Smooth muscle cell (in vitro differentiated cells): ENCODE data around the gene GEMIN2. TPM values are rescaled to one million over a fixed set of nuclear protein-coding genes. Genes with fewer than 3 reads are reported as not detected.

Experiments used
- DNase-seq: peaks from one replicate; lab custom pipeline; 2025; ENCODE audit not compliant: unreplicated experiment; lab: John Stamatoyannopoulos, UW
- H2AFZ ChIP-seq: fragments of 200-600 bp; sonication (generic); 2 replicates; pipeline ENCODE4 v1.6.0; 2016; ENCODE audit warnings: antibody characterized with exemption, low read depth, mild to moderate bottlenecking
- H3F3A ChIP-seq: fragments of 200-600 bp; sonication (generic); 2 replicates; pipeline ENCODE4 v1.6.0; 2017; ENCODE audit warnings: antibody characterized with exemption, low read depth
- H3K27ac ChIP-seq: fragments of 200-600 bp; sonication (generic); 2 replicates; pipeline ENCODE4 v1.5.1; 2016; ENCODE audit warnings: low read depth, mild to moderate bottlenecking
- H3K27me3 ChIP-seq: fragments of 200-600 bp; sonication (generic); 2 replicates; pipeline ENCODE4 v1.6.1; 2016; ENCODE audit warnings: low read depth, mild to moderate bottlenecking
- H3K36me3 ChIP-seq: fragments of 200-600 bp; sonication (generic); 2 replicates; pipeline ENCODE4 v1.5.1; 2016; ENCODE audit warnings: low read depth
- H3K4me1 ChIP-seq: fragments of 200-600 bp; sonication (generic); 2 replicates; pipeline ENCODE4 v1.5.1; 2016; ENCODE audit warnings: low read depth
- H3K4me2 ChIP-seq: fragments of 200-600 bp; sonication (generic); 2 replicates; pipeline ENCODE4 v1.6.0; 2016; ENCODE audit warnings: mild to moderate bottlenecking
- H3K4me3 ChIP-seq: fragments of 200-600 bp; sonication (generic); 2 replicates; pipeline ENCODE4 v1.5.1; 2016; ENCODE audit warnings: mild to moderate bottlenecking
- H3K79me2 ChIP-seq: fragments of 200-600 bp; sonication (generic); 2 replicates; pipeline ENCODE4 v1.6.0; 2016; ENCODE audit warnings: low read depth, mild to moderate bottlenecking
- H3K9ac ChIP-seq: fragments of 200-600 bp; sonication (generic); 2 replicates; pipeline ENCODE4 v1.6.0; 2016; ENCODE audit warnings: low read depth
- H3K9me3 ChIP-seq: fragments of 200-600 bp; sonication (generic); replicated peaks from 2 replicates; pipeline ENCODE4 v1.5.1; 2016; ENCODE audit warnings: low read depth
- H4K20me1 ChIP-seq: fragments of 200-600 bp; sonication (generic); 2 replicates; pipeline ENCODE4 v1.6.0; 2016; ENCODE audit warnings: low read depth
- WGBS: methylation state at CpG from one replicate; pipeline ENCODE4 v1.1.7; 2016; ENCODE audit warnings: low lambda C conversion rate; 5-methylcytosine and 5-hydroxymethylcytosine counted together
- polyA plus RNA-seq: library from polyadenylated mRNA; unstranded; fragments of >200 nt; fragmentation: Nextera tagmentation; extraction: Ambion mirVana; gene quantifications from 2 replicates; pipeline ENCODE4 v1.2.1, GENCODE V29; 2016
- total RNA-seq: library from RNA; depleted of rRNA; stranded (reverse); fragments of >200 nt; gene quantifications from 2 replicates; pipeline ENCODE4 v1.2.3, GENCODE V29; 2014
- TF ChIP-seq, protein P1 (sequence below): fragments of 200-600 bp; sonication (generic); IDR thresholded peaks from 2 replicates; pipeline ENCODE4 v1.5.1; 2017; ENCODE audit warnings: borderline replicate concordance, mild to moderate bottlenecking, antibody characterized with exemption; ENCODE audit not compliant: insufficient read depth, poor library complexity, severe bottlenecking

The GEMIN2 gene
- total and polyA plus RNA-seq, 2 experiments from 2014 or later = 18.1 to 29.6 TPM

DNA sequence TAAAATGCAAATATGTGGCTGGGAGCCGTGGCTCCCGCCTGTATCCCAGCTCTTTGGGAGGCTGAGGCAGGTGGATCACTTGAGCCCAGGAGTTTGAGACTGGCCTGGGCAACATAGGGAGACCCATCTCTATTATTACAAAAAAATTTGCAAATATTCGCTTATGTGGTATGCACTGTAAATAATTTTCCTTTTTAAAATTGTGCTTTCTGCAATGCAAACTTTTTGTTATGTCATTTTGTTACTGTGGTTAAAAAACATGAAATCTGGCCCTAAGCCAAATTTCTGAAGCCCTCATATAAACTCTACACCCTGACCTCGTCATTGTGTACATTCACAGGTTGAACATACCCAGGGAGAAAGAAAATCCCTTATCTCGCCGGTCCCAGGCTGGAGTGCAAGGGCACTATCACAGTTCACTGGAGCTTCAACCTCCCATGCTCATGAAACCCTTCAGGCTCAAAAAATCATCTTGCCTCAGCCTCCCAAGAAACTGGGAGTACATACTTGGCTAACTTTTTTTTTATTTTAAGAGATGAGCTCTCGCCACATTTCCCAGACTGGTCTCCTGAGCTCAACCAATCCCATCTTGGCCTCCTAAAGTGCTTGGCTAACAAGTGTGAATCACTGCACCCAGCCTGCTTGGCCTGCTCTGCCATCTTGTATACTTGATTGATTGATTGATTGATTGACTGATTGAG is 31.3 kb downstream of the GEMIN2 start:
- Histone ChIP-seq H3K36me3 (peaks cover 7% of the 10 kb centered on the region), H3K4me1 (no peaks in the 10 kb centered on the region), H3K27ac (no peak overlapping the region), H3K4me3 (no peak overlapping the region), H4K20me1 (peaks cover 3% of the 10 kb centered on the region), H3K4me2 (no peak overlapping the region), H3K9ac (no peak overlapping the region), H3K27me3 (no peaks in the 10 kb centered on the region), H3K79me2 (no peaks in the 10 kb centered on the region), H3F3A (no peaks in the 10 kb centered on the region), H3K9me3 (no peaks in the 10 kb centered on the region), H2AFZ (no peak overlapping the region)
- TF ChIP-seq, protein P1, sequence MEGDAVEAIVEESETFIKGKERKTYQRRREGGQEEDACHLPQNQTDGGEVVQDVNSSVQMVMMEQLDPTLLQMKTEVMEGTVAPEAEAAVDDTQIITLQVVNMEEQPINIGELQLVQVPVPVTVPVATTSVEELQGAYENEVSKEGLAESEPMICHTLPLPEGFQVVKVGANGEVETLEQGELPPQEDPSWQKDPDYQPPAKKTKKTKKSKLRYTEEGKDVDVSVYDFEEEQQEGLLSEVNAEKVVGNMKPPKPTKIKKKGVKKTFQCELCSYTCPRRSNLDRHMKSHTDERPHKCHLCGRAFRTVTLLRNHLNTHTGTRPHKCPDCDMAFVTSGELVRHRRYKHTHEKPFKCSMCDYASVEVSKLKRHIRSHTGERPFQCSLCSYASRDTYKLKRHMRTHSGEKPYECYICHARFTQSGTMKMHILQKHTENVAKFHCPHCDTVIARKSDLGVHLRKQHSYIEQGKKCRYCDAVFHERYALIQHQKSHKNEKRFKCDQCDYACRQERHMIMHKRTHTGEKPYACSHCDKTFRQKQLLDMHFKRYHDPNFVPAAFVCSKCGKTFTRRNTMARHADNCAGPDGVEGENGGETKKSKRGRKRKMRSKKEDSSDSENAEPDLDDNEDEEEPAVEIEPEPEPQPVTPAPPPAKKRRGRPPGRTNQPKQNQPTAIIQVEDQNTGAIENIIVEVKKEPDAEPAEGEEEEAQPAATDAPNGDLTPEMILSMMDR = no peak
- DNase-seq = no peak
- 90% methylated on average over 7 of the region's 7 CpGs for WGBS

DNA sequence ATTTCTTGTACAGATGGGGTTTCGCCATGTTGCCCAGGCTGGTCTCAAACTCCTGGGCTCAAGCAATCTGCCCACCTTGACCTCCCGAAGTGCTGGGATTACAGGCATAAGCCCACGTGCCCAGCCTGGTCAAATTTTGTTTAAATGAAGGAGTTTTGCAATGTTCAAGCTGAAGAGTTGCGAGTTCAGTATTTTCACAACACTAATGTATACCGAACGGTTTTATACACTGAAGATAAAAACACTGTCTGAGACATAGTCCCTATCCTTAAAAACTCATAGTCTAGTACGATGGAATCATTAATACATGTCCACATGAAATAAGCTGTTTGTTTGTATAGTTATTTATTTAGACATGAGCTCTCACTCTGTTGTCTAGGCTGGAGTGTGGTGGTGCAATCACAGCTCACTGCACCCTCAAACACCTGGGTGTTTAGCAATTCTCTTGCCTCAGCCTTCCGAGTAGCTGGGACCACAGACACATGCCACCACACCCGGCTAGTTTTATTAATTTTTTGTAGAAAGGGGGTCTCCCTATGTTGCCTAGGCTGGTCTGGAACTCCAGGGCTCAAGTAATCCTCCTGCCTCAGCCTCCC is 40.6 kb downstream of the GEMIN2 start:
- no peaks in the 10 kb centered on the region for H3K27me3 ChIP-seq
- TF ChIP-seq, protein P1 = no peak
- H3F3A ChIP-seq = no peaks in the 10 kb centered on the region
- DNase-seq = no peak
- peaks cover 10% of the 10 kb centered on the region for H3K36me3 ChIP-seq
- peaks cover 13% of the 10 kb centered on the region for H4K20me1 ChIP-seq
- H3K27ac ChIP-seq = no peak overlapping the region
- H2AFZ ChIP-seq = no peak overlapping the region
- H3K9ac ChIP-seq = no peak overlapping the region
- H3K4me1 ChIP-seq = no peaks in the 10 kb centered on the region
- no peak overlapping the region for H3K4me3 ChIP-seq
- H3K79me2 ChIP-seq = peaks cover 18% of the 10 kb centered on the region
- over 99% methylated on average over 9 of the region's 9 CpGs for WGBS
- H3K9me3 ChIP-seq = no peaks in the 10 kb centered on the region
- H3K4me2 ChIP-seq = no peak overlapping the region

DNA sequence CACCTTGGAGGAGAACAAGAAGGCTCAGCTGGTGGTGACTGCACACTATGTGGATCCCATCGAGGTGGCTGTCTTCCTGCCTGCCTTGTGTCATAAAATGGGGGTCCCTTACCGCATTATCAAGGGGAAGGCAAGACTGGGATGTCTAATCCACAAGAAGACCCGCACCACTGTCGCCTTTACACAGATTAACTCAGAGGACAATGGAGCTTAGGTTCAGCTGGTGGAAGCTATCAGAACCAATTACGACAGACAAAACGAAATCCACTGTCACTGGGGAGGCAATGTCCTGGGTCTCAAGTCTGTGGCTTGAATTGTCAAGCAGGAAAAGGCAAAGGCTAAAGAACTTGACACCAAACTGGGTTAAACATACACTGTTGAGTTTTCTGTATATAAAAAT is 43.4 kb downstream of the GEMIN2 start:
- no peak overlapping the region for H2AFZ ChIP-seq
- 97% methylated on average over 6 of the region's 6 CpGs for WGBS
- no peak overlapping the region for H3K27ac ChIP-seq
- H4K20me1 ChIP-seq = peaks cover 36% of the 10 kb centered on the region
- H3K27me3 ChIP-seq = no peaks in the 10 kb centered on the region
- no peak overlapping the region for H3K4me3 ChIP-seq
- H3K4me1 ChIP-seq = no peaks in the 10 kb centered on the region
- H3K9me3 ChIP-seq = no peaks in the 10 kb centered on the region
- TF ChIP-seq, protein P1 = no peak
- no peak for DNase-seq
- no peak overlapping the region for H3K4me2 ChIP-seq
- H3K36me3 ChIP-seq = peaks cover 7% of the 10 kb centered on the region
- no peak overlapping the region for H3K9ac ChIP-seq
- H3F3A ChIP-seq = no peaks in the 10 kb centered on the region
- H3K79me2 ChIP-seq = peaks cover 30% of the 10 kb centered on the region
